Stimulated activated CD8-positive, alpha-beta memory T cell treated with anti-CD3 and anti-CD28 coated beads, Interleukin-12 subunit alpha, Interleukin-12 subunit beta, amount 100 ng/mL, for 4 hours (primary cell): Measurements from ENCODE around the gene YPEL2.
"Not testable (repeated sequence)": the region's sequence is repeated elsewhere in the genome, so short reads cannot be mapped to it uniquely, and the experiment has no call there.

Experiments
- DNase-seq: peaks from one replicate; pipeline ENCODE4 v3.0.0-alpha.2; 2020; ENCODE audit warnings: low read depth

Gene YPEL2

DNA sequence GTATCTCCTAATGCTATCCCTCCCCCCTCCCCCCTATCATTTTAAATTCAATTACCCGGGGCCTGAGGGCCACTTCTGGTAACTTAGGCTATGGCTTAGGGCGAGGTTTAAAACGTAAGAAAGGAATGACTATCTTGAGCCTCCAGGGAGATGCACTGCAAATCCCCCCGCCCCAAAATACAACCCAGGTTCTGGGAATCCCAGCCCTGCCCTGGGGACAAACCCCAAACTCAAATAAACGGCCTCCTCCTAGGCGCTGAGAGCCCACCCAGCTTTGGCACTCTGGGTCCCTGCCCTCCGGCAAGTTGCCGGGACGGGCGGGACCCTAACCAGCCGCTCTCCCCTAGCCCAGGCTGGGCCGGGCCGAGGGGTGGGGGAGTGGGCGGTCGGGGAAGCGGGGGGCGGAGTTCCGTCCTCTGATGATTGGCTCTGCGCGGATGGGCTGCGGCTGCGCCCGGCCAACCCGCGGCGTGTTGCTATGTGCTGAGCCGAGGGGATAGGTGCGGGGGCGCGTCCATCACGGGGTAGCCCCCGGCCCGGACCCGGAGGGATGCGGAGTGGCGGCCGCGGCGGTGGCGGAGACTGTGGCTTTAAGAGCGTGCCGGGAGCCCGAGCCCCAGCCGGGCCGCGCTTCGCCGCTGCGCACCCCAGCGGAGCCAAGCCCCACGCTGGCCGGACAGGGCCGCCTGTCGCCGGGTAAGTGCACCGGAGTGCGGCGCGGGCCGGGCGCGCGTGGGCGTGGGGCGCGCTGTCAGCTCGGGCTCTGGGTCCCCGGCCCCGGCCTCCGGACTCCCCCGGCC is at the start of gene YPEL2:
YPEL2 (plus strand) TSS at position 527 of the 800 bp plus-strand sequence. CDS start 21,755 bp downstream, outside the sequence.
- DNase-seq = peak; percentile 77

DNA sequence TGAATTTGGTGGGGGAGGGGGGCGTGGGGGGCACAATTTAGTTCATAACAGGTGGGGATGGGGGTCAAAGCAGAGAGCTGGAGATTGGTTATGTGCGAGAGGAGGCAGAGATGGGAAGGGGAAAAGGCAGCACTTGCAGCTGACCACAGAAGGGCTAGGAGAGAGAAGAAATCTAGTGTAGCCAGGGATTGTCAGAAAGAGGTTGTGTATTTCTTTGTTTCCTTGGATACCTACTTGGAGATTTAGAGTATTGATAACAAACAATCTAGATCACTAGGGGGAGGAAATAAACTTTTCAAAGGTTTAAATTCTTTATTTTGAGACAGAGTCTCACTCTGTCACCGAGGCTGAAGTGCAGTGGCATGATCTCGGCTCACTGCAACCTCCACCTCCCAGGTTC is 47.1 kb upstream of the YPEL2 start:
- DNase-seq = no peak

GRCh38 chr17:59287452-59287851 is 44.0 kb upstream of the YPEL2 start:
- no peak for DNase-seq

GRCh38 chr17:59287891-59288290 is 43.6 kb upstream of the YPEL2 start:
- no peak for DNase-seq

DNA sequence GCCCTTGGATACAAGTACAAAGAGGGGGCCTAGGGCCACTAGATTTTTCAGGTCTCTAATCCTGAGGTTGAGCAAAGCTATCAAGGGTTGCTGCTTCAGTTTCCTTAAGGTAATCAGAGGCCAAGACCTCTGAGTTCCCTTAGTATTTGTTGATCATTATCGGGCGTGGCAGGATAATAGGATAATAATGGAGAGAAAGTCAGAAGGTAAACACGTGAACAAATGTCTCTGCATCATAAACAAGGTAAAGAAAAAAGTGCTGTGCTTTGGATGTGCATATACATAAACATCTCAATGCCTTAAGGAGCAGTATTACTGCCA is 41.5 kb upstream of the YPEL2 start:
- no peak for DNase-seq

- DNase-seq = not testable (repeated sequence)
Measured at GRCh38 chr17:59290302-59290998, 41.0 kb upstream of the YPEL2 start.

DNA sequence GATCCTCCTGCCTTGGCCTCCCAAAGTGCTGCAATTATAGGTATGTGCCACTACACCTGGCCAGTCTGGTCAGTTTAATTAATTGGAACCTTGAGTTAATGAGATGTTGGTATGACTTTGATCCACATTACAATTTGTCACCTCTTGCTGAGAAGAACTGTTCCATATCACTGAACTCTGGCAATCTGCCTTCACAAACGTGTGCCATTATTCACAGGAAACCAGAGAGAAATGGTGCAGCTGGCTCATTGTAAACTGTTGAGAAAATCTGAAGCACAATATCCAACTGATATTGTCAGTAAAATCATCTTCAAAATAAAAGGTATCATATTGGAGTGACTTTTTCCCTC is 39.3 kb upstream of the YPEL2 start:
- DNase-seq = no peak

GRCh38 chr17:59296190-59296589 is 35.3 kb upstream of the YPEL2 start:
- no peak for DNase-seq

GRCh38 chr17:59298521-59298920 is 32.9 kb upstream of the YPEL2 start:
- DNase-seq = no peak

DNA sequence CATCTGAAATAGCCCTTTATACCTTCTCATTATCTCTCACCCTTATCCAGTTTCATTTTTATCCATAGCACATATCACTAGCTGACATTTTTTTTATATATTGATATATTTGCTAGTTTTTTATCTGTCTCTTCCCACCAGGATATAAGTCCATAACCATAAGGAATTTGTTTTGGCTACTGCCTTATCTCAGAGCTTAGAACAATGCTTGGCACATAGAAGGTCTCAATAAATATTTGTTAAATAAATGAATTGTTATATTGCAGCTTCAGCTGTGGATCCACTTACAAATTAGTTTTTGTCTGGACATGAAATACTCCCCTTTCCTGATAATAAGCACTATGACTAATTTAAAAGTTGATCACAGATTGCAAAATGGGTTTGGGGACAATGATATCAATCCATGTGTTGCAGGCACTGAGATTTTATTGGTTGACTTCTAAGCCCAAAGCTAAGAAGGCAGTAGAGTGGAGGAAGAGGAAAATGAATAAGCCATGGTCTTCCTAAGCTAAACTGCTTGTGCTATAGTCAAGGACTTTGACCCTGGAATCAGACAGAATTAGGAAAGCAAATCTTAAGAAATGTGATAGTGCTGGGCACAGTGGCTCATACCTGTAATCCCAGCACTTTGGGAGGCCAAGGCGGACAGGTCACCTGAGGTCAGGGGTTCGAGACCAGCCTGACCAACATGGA is 31.9 kb upstream of the YPEL2 start:
- no peak for DNase-seq

GRCh38 chr17:59300941-59301340 is 30.5 kb upstream of the YPEL2 start:
- DNase-seq = no peak

DNA sequence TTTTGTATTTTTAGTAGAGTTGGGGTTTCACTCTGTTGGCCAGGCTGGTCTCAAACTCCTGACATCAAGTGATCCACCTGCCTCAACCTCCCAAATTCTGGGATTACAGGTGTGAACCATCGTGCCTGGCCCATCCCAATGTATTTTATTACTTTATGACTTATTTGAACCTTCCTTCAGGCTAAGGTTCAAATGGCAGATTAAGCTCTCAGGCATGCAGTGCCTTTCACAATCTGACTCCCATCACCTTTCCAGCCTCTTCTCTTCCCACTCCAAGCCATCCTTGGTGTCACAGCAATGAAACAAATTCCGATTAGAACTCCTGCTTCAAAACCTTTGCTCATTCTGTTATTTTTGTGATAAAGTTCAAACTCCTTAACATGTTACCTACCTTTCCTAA is 26.6 kb upstream of the YPEL2 start:
- no peak for DNase-seq

DNA sequence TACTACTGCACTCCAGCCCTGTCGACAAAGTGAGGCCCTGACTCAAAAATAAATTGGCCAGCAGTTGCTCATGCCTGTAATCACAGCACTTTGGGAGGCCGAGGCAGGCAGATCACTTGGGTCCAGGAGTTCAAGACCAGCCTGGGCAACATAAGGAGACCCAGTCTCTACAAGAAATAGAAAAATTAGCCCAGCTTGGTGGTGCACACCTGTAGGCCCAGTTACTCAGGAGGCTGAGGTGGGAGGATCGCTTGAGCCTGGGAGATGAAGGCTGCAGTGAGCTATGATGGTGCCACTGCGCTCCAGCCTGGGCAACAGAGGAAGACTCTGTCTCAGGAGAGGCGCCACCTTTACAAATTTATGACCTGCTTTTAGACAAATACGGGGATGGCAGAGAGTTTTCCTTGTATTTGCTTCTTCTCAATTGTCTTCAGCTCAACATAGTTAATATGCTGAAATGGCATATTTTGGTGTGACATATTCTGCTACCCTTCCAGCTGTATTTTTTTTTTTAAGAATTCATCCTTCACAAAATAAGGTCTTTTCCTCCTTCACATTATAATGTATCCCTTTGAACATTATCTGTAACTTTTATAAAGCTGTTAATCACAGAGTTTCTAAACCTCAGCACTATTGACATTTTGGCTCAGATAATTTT is 21.1 kb upstream of the YPEL2 start:
- no peak for DNase-seq

DNA sequence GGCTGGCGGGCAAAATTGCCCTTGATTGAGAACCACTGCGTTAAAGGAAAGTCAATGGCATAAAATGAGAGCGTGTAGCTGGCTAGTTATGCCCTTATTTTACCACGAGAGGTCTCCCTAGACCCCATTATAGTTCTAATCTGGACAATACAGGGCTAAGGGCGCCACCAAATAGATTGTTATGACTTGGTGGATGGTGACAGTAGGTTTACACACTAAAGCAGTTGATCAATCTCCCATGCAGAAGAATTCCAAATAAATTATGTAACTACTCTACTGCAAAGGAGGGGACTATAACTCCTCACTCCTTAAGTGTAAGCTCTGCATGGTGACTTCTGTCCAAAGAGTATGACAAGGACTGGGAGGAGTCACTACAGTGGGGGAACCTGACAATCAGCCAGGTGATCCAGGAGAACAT is 20.4 kb upstream of the YPEL2 start:
- DNase-seq = no peak

DNA sequence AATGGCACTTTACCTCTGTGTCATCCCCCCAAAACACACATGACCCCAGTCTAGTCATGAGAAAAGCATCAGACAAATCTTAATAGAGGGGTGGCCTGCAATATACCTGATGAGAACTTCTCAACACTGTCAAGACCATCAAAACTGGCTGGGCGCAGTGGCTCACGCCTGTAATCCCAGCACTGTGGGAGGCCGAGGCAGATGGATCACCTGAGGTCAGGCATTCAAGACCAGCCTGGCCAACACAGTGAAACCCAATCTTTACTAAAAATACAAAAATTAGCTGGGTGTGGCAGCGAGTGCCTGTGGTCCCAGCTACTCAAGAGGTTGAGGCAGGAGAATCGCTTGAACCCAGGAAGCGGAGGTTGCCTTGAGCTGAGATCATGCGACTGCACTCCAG is 19.9 kb upstream of the YPEL2 start:
- not testable (repeated sequence) for DNase-seq

DNA sequence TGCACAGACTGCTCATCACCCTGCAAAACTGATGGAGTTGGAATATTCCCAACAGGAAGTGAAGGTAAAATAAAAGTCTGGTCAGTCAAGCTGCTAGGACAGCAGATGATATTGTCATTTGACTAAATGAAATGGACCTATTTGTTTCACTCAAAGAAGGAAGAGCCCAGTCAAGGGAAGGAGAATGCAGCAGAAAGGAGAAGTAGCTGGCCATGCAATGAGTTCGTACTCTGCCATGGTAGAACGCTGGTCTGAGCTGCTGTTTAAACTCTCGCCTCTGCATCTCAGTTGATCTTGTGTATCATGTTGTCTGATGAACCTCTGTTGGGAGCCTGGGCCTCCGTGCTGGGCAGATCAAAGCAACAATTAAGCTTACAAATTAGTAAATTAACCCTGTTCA is 15.6 kb upstream of the YPEL2 start:
- DNase-seq = no peak

GRCh38 chr17:59327121-59327980 is 4.1 kb upstream of the YPEL2 start:
- no peak for DNase-seq

DNA sequence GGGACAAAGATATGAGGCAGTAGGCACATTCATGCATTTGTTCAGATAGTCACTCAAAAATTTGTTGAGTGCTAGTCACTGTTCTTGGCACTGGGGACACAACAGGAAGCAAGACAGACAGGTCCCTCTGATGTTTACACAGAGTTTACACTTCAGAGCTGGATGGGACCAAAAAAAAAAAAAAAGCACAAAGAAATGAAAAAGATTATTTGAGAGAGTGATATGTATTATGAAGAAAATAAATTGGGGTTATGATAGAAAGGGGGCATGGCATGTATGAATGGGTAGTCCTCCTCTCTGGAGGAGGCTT is 3.5 kb upstream of the YPEL2 start:
- DNase-seq = no peak

DNA sequence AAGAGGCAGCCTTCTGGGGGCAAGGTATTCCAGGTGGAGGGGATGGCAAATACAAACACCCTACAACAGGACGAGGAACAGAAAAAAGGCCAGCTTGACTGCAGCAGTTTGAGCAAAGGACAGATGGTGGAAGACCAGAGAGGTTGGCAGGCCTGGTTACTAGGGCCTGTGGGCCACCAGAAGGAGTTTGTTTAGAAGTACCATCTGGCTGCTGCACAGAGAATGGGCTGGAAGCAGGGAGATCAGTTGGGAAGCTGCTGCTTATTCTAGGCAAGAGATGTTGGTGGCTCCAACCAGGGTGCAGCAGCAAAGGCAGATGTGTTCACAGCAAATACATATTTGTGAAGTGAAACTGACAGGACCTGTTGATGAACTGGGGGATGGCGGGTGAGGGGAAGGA is 2.9 kb upstream of the YPEL2 start:
- DNase-seq = no peak

DNA sequence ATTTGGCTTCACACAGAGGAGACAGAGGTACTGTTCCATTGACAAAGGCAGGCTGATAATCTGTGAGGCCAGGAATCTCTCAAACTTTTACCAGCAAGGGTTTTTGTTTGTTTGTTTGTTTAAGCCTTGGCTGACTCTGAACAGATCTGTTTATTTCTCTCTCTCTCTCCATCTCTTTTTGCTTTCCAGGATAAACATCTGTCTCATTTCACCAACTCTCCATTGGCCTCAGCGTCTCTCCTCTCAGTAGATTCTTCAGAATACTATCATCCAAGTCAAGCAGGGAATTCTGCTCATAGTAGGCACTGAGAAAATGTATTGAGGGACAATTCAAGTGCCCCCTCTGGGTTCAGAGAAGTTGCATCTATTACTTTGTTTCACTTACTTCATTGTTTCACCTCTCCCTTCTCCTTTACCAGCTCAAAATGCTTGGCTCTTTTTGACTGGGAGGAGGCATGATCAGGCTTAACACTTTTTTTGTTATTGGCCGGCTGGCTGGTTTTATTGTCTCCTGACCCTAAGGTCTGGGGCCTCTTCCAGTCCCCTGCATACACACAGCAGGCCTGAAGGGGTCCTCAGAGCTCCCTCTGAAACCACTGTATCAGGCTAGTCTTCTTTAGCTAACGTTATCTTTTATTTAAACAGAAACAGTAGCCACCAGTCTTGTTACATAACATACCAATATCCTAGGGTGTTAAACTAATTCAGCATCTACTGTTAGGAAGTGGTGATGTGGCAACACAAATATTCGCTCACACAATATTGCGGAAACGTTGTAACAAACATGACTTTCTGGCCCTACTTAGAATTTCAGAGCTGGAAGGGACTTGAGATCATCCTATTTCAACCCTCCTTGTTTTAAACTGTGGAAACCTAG is 2.0 kb upstream of the YPEL2 start:
- DNase-seq = no peak
